HG02759 (cell line): ENCODE measurements around the gene KCNQ2.

Experiments
- ATAC-seq: cut with Tn5 transposase; IDR thresholded peaks from one replicate; pipeline ENCODE4 v1.9.1; 2021; ENCODE audit warnings: mild to moderate bottlenecking, moderate library complexity; ENCODE audit not compliant: unreplicated experiment

KCNQ2 gene

DNA sequence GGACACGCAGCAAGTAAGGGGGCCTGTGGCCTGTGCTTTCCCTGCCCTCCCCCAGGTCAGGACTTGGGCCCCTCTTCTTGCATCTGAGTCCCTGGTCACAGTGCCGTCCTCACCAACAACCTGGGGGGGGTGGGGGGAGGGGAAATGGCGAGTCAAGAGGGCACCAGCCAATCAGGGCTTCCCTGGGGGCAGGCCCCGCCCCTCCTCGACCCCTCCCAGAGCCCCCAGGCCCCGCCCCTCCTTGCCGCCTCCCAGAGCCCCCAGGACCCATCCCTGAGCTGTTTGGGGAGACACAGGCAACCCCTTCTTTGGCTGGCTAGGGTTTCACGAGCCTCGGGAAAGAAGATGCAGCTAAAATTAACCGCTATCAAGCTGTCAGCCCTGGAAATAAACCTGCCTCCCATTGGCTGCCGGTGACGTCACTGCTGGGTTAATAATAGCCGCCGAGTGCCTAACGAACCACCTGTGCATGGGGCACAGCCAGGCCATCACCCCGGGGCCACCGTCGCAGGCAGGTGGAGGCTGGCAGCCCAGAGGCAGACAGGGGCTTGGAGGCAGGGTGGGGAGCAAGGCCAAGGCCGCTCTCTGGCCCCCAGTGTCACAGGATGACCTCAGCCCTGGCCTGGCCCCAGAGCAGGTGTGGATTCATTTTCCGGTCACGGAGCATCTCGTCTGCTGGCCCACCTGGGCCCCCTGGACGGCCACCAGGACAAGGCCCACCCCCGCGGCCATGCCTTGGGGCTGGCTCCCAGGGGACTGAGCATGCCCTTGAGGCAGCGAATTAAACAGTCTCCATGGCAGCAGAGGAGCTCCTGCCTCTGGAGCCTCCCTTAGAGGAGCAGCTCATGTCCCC lies 29.6 kb upstream of the KCNQ2 start:
- ATAC-seq = no peak

DNA sequence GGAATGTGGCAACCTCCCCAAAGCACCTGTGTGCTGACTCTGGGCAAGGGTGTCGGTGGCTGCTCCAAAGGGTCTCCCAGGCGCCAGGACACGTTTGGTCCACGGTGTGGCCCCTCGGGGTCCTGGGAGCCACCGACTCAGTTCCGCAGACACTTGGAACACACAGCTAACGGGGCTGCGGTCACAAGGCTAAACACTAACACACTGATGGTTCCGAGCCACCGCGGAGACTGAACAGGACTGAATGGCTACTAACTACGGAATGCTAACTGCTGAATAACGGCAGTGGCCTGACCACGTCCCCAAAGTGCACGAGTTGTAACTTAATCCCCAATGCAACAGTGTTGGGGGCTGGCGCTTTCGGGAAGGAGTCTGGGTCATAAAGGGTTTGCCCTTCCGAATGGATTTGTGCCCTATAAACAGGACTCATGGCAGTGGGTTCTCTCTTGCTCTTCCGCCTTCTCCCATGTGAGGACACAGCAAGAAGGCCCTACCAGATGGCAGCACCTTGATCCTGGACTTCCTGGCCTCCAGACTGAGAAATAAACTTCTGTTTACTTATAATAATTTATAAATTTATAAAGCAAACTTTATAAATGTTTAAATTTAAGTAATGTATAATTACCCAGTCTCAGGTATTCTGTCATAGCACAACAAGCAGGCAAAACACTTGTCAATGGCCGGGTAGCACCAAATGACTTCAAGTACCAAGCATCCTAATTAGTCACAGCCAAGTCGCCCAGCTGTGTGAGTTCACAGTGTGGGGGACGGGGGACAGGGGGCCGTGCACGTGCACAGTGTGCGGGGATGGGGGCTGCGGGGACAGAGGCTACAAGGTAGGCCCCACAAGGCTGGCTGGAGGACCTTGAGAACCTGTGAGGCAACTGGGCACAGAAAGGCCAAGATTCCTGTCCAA lies 28.7 kb upstream of the KCNQ2 start:
- ATAC-seq = no peak

DNA sequence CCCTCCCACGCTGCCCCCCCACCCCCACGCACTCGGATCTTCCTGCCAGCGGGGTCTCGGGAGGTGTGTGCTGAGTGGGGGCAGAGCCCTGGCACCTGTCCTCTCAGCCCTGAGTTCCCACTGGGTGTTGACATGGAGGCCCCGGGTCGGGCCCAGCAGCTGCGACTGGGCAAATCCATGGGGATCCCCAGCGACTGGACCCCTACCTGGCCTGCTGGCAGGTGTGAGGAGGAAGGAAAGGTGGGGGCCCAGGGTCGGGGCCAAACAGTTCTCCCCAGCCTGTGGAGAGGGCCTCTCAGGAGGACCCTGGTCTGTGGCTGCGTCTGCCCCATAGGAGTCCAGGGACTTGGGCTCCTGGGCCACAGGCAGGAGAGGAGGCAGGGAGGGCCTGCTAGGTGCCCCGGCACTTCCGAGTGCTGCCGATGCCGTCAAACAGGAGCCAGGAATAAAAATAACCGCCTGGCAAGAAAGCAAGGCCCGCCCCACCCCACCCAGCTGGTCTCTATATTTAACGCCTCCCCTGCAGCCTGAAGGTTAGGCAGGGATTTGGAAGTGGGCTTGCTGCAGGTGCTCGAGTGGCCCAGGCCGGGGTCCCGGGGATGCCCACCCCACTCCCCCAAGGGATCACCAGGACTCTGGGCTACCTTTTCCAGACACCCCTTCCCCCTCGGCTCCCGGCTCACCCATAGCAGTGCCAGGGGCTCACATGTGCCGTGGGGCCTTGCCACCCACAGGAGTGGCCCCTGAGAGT lies 27.9 kb upstream of the KCNQ2 start:
- no peak for ATAC-seq

DNA sequence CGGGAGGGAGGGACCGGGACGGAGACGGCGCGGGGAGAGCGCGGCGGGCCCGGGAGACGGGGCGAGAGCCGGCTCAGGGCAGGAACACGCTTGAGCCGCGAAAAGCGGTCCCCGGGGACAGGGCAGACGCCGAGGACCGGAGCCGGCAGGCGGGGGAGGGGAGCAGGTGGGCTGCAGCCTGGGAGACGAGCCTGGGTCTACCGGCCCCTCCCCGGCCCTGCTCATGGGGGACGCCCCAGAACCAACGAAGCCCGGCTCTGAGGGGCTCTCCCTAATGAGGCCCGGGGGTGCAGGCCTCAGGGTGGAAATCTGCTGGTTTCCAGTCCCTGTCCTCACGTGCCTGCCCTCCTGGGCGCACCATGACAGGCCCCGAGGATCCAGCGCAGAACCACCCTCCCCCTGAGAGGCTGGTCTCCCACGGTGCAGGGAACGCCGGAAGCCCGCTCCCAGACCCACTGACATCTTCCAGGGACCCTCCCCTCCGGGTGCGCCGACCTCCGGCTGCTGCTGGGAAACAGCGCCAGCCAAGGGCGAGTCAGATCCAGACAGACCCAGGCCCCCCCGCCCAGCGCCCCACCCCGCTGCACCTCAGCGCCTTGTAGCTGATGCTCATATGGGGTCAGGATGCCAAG lies 27.0 kb upstream of the KCNQ2 start:
- no peak for ATAC-seq

DNA sequence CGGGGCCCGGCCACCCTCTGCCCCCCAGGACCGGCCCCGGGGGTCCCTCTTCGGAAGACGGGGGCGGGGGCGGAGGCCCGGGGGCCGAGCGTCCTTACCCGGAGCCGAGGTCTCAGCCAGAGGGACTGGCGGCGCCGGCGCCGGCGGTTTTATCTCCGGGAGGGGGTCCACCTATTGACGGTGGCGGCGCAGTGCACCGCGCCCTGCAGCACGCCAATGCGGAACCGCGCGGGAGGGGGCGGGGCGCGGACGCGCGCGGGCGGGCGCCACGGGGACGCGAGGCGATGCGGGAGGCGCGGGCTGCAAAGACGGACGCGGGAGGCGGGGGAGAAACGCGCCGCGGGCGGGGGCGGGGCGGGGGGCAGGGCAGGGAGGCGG lies 26.5 kb upstream of the KCNQ2 start, which contains the start of gene EEF1A2:
Gene EEF1A2 (minus strand): TSS at position 124 of the 378 bp plus-strand sequence. CDS start 1,320 bp downstream, outside the sequence.
- no peak for ATAC-seq

DNA sequence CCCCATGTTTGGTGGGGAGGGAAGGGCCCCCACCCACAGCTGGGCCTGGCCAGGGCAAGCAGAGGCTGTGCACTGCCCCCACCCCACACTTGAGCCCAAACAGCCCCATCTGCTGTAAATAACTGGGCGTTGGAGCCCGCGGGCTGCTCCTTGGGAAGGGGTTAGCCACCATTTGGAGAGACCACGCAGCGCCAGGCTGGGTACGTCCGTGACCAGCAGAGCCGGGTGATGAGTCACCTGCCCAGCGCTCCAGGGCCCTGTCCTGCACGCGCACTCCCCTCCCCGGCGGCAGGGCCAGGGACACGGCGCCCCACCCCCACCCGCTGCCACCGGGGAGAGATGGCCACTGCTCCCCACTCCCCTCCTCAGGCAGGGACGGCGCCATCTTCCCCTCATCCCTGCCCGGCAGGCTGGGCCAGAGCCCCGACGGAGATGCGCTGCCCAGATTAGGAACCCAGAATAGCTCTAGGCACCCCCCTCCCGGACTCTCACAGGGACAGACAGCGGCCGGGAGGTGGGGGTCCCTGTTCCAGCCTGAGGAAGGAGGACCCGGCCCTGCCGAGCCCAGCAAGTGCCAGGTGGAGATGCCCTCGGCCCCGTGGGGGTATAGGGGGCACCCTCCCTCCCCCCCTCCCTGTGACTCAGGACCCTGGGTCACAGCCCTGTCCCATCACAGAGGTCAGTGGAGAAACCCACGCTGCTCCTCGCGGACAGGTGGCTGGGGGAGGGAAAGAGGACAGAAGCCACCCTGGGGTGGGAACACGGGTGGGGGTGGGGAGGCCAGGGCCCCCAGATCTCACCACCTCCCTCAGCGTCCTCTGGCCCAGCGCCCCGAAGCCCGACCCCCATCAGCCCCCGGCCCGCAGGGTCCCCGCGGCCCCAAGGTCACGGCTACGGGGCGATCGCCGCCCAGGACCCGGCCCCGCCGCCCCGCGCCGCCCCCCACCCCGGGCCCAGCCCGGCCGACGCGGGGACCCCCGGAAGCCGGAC lies 25.8 kb upstream of the KCNQ2 start:
- ATAC-seq = no peak

DNA sequence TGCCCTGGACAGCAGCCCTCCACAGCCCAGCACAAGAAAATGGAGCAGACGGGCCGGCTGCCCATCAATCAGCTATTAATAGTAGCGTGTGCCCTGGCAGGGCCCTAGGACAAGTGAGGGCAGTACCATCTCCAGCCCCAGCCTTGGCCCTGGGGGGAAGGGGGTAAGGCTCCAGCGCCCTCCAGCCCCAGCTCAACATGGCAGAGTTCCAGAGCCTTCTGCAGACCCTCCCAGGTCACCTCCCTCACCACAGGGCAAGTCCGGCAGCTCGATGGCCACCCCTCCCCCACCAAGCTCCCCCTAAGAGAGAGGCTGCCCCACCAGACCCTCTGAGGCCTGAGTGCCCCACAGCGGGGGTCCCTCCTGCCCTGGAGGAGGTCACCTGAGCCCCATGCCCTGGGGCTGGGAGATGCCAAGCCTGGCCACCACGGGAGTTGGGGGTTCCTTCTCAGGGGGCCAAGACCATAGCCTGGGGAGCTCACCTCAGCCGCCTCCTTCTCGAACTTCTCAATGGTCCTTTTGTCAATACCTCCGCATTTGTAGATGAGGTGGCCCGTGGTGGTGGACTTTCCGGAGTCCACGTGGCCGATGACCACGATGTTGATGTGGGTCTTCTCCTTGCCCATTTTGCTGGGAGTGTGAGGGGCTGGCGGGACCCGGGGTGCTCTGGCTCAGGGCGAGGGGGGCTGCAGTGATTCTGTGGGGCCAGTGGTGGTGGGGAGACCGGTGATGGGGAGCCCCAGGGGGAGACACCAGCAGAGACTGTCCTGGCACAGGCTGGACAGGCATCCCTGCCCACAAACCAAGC lies 24.9 kb upstream of the KCNQ2 start:
- no peak for ATAC-seq

DNA sequence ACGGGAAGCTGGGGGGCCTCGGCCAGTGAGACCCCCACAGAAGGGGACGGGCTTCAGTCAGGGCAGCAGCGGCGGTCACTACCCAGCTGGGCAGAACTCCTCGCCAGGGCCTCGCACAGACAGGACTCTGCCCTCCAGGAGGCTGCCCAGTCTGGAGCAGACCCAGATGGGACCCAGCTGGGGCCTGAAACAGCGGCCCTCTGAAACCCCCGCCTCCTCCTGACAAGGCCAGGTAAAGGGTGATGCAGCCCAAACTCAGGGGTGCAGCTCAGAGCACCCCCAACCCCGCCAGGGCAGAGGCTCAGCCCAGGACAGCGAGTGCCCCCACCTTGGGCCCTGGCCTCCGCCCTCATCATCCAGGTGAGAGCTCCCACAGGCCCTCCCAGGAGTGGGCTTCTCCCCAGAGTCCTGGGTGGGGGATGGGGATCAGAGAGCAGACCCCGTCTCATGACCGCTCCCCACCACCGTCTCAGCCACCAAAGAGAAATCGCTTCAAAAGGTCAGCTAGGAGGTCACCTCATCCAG lies 24.2 kb upstream of the KCNQ2 start:
- no peak for ATAC-seq

DNA sequence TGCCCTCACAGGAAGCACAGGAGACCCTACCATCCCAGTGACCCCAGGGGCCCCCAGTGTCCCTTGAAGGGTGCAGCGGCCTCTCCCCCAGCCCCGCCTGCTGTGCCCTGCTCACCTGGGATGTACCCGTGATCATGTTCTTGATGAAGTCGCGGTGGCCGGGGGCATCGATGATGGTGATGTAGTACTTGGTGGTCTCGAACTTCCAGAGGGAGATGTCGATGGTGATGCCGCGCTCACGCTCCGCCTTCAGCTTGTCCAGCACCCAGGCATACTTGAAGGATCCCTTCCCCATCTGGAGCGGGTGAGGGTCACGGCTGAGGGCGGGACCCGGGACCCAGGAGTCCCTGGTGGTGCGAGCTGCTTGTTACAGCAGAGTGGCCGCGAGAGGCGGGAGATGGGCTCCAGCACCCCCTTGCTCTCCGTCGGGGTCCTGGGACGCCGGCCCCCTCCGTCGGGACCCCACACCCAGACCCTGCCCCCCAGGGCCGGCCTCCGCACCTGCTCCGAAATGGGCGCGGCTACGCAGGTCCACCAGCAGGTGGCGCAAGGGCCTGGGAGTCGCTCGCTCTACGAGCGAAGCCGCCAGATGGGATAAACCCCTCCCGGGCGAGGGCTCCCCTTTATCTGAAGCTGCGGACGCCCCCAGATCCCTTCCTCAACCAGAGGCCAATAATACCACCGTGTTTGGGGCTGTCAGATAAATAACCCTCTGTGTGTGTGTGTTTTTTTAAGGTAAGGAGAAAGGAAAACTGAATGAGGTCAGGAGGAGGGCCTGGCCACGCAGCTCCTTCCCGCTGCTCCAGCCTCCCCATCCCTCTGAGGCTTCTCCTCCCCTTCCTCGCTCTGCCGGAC lies 23.5 kb upstream of the KCNQ2 start:
- no peak for ATAC-seq

DNA sequence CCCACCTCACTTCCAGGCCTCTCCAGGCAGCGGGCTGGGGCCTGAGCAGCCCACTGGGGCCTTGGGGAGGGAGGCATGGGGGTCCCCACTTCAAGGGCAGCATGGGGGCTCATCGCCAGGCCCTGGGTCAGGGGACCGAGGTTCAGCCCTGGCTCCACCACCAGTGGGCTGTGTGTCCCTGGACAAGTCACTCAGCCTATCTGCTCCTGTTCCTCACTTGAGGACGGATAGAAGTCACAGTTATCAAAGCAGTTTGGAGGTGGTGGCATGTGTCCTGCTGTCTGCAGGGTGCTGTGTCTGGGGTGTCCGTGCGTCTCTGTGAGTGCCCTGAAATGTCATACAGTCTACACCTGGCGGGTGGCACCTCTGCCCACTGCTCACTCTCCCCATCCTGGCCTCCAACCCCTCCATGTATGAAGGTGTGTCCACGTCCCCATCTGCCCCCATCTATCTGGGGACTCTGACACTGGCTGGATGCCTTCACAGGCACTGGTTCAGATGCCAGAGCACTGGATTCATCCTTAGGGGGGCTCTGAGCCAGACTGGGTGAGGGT lies 22.8 kb upstream of the KCNQ2 start:
- ATAC-seq = no peak

DNA sequence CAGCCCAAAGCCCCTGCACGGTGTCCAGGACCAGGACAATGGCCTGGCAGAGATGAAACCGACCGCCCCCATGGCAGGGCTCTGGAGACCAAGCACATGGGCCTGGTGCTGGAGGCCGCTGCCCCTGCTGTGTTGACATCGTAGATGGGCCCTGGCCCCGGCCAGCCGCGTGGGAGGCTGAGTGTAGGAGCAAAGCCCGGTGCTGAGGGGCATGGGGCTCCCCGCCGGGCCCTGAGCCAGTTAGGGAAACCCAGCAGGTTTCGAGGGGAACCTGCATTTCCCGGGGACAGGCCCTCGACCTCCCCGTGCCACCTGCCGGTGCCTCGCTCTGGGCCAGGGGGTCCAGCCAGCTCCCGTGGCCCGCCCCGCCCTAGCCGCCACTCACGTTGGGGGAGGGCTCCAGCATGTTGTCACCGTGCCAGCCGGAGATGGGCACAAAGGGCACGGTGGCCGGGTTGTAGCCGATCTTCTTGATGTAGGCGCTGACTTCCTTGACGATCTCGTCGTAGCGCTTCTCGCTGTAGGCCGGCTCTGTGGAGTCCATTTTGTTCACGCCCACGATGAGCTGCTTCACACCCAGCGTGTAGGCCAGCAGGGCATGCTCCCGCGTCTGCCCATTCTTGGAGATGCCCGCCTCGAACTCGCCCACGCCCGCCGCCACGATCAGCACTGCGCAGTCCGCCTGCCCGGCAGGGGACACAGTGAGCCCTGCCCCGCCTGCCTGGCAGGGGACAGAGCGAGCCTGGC lies 22.1 kb upstream of the KCNQ2 start:
- no peak for ATAC-seq

DNA sequence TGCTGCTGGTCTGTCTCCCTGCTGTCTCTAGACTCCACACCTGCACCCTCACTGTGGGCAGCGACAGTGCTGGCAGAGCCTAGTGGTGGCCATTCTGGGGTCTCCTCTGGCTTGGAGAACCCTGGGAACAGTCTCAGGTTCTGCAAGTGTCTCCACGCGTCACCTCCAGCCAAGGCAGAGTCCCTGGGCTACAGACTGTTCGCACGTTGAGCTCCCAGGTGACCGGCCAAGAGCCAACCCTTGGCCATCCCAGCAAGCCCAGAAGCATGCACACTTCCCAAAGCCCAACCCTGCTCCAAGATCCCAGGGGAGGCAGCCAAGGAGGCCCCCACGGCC lies 21.6 kb upstream of the KCNQ2 start:
- no peak for ATAC-seq

DNA sequence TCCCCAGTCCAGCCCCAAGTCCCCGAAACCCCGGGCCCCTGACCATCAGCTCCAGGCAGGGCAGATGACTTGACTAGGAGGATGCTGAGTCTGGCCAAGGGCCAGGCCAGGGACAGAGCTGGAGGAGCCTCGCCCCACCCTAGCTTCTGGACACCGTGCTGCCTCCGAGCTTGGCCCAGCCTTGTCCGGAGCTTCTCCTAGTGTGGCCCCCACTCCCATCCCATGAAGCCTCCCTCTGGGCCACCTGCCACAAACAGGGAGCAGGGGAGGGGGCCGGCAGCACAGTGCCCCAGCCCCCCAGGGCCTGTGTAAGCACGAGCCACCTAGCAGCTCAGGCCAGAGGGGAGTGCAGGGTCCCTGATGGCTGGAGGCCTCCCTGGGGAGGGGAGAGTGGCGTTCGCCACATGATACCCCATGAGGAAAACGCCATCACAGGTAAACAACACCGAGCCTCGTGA lies 21.1 kb upstream of the KCNQ2 start:
- ATAC-seq = no peak

DNA sequence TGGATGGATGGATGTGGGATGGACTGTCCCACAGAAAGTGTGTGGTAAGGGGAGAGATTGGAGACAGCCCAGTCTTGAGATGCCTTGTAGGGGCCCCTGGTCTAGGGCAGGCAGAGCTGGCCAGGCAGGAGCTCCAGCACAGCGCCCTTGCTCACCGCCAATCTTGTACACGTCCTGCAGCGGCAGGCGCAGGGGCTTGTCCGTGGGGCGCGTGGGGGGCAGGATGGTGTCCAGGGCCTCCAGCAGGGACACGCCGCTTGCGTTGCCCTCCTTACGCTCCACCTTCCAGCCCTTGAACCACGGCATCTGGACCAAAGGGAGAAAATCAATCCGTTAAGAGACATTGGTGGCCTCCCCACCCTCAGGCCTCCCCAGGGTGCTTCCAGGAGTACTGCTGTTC lies 20.5 kb upstream of the KCNQ2 start:
- no peak for ATAC-seq

DNA sequence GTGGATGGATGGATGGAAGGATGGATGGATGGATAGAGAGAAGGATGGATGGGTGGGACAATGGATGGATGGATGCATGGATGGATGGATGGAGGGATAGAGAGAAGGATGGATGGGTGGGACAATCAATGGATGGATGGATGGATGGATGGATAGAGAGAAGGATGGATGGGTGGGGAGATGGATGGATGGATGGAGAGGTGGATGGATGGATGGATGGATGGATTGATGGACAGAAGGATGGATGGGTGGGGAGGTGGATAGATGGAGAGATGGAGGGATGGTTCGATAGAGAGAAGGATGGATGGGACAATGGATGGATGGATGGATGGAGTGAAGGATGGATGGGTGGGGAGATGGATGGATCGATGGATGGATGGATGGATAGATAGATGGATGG lies 20.1 kb upstream of the KCNQ2 start:
- ATAC-seq = no peak

DNA sequence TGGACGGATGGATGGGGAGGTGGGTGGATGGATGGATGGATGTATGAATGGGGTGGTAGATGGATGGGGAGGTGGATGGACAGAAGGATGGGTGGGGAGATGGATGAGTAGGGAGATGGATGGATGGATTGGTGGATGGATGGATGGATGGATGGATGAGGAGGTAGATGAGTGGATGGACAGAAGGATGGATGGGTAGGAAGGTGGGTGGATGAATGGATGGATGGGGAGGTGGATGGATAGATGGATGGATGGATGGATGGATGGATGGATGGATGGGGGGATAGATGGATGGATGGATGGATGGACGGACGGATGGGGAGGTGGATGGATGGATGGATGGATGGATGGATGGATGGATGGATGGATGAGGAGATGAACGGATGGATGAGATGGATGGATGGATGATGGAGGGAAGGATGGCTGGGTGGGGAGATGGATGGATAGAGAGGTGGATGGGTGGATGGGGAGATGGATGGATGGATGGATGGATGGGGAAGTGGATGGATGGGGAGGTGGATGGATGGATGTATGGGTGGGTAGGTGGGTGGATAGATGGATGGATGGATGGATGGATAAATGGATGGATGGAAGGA lies 19.3 kb upstream of the KCNQ2 start:
- no peak for ATAC-seq
